GM18502 (cell line): ENCODE results near the gene SBDS.
A peak's percentile ranks its signal among the peaks of the same experiment; 100 is the strongest.
"Not testable (repeated sequence)": the region's sequence is repeated elsewhere in the genome, so short reads cannot be mapped to it uniquely, and the experiment has no call there.

Experiments used
- ATAC-seq: cut with Tn5 transposase; IDR thresholded peaks from one replicate; pipeline ENCODE4 v1.9.1; 2021; ENCODE audit warnings: mild to moderate bottlenecking; ENCODE audit not compliant: unreplicated experiment, poor library complexity

The SBDS gene

GRCh38 chr7:66995050-66995776, at the start of gene SBDS:
Gene SBDS (minus strand): TSS chr7:66995586. CDS start chr7:66995417, 169 bp downstream.
- ATAC-seq: peak; percentile 64

- not testable (repeated sequence) for ATAC-seq
Measured at GRCh38 chr7:67043559-67043930, 48.2 kb upstream of the SBDS start.

GRCh38 chr7:67042781-67043558, 47.6 kb upstream of the SBDS start:
- ATAC-seq: not testable (repeated sequence)

DNA sequence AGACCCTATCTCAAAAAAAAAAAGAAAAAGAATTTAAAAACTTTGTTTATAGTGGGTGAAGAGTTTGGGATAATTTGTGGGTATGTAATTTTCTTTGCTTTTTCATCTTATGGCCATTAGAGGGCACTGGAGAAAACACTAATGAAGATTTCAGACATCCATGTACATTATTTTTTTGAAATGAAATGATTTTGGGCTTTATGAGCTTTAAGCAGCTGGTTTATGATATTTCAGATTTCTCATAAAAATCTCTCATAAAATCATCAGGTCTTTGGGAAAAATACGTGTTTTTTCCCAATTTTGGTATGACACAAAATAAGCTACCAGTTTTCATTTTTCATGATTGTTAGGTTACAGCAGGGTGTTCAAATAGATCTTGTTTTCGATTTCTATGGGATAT, 45.4 kb upstream of the SBDS start:
- ATAC-seq: not testable (repeated sequence)

GRCh38 chr7:67036432-67037395, 41.3 kb upstream of the SBDS start:
- ATAC-seq: not testable (repeated sequence)

GRCh38 chr7:67033251-67033650, 37.9 kb upstream of the SBDS start:
- ATAC-seq: no peak

- not testable (repeated sequence) for ATAC-seq
Measured at GRCh38 chr7:67031685-67032084, 36.3 kb upstream of the SBDS start.

DNA sequence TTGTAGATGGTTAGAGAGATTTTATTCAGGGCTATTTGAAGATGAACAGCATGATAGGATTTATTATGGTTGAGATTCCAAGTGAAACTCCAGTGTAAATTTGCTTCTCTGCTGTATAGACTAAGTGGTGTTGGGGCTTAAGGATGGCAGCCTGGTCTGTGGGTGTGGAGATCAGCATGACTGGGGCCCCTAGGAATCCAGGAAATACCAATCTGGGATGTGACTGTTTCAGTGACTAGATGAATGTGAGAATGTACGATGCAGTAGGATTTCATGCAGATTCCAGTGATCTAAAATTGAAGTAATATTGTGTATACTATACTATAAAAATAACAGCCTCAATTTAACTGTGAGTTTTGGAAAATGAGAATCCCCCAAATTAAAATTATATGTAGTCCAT, 30.1 kb upstream of the SBDS start:
- ATAC-seq: not testable (repeated sequence)

- ATAC-seq: no peak
Measured at GRCh38 chr7:67022511-67022910, 27.1 kb upstream of the SBDS start.

DNA sequence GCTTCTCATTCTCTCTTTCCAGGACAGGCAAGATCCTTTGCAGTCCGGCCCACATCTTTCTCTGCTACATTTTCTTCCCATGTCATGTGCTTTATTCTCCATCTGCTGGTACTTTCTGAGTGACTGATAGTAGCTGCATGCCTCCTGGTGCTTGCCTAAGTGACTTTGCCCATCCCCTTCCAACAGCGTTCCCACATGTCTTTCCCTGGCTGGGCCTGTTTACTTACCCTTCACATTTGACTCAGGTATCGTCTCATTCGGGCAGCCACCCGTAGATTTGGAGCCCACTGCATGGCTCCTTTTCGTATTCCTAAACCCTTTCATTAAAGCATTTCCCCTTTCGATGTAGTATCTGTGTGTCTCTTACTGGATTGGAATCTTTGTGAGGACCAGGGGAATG, 25.9 kb upstream of the SBDS start:
- no peak for ATAC-seq

- no peak for ATAC-seq
Measured at GRCh38 chr7:67019562-67020390, 24.4 kb upstream of the SBDS start.

- no peak for ATAC-seq
Measured at GRCh38 chr7:67018940-67019339, 23.6 kb upstream of the SBDS start.

- ATAC-seq: not testable (repeated sequence)
Measured at GRCh38 chr7:67017971-67018370, 22.6 kb upstream of the SBDS start.

DNA sequence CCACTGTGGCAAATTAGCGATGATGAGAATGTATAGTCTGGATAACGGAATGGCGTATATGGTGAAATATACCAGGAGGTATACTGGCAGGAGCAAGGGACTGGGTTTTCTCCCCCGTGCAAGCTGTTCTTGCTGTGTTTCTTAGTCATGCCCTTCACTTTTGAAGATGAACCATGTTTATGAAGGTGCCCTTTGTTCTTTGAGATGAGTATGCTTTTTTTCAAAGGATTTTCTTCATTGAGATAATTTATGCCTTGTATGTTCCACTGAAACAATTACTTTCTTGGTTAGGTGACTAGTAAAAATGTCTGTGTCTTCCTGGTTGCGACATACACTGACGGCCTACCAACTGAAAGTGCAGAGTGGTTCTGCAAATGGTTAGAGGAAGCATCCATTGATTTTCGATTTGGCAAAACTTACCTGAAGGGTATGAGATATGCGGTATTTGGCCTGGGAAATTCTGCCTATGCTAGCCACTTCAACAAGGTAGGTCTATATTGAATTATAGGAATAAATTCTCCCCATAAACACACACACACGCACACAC, 18.8 kb upstream of the SBDS start:
- not testable (repeated sequence) for ATAC-seq

- not testable (repeated sequence) for ATAC-seq
Measured at GRCh38 chr7:67009677-67010076, 14.3 kb upstream of the SBDS start.

DNA sequence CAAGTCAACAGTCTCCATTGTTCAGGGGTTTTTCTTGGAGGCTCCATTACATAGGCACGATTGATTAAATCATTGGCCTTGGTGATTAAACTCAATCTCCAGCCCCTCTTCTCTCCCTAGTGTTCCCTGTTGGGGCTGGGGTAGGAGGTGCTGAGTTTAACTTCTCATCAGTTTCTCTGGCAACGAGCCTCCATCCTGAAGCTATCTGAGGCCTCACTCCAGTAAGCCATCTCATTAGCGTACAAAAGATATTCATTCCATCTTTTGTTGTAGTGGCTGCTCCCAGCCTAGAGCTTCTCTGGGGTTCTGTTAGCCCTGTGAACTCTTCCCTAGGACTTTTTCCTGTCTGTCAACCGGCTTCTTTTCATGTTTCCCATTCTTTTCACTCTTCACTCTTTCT, 12.9 kb upstream of the SBDS start:
- ATAC-seq: no peak

DNA sequence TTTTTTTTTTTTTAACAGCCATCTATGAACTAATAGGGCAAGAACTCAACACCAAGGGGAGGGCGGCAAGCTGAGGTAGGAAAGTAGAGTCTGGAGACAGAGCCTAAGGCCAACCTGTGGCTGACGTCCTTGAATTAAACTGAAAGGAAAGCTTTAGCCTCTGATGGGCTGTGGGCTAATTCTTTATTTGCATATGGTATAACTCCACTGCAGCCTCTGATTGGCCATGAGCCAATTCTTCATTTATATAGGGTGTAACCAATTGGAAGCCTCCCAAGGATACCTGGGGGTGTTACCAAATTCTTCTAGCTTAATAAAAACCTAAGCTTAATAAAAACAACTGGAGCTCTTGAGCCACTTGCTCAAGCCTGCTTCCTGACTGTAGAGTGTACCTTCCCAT, 11.6 kb upstream of the SBDS start:
- ATAC-seq: no peak

- not testable (repeated sequence) for ATAC-seq
Measured at GRCh38 chr7:67004145-67004544, 8.8 kb upstream of the SBDS start.

GRCh38 chr7:67000601-67001258, 5.3 kb upstream of the SBDS start:
- not testable (repeated sequence) for ATAC-seq
